AG08396 (cell line): ENCODE measurements around the gene OTUB1.

Experiments
- DNase-seq: peaks from one replicate; pipeline ENCODE4 v3.0.0; 2012; ENCODE audit warnings: low spot score, mixed read lengths

OTUB1 gene

GRCh38 chr11:64007160-64007628, 21.0 kb downstream of the OTUB1 start:
- DNase-seq = peak; percentile 79

- DNase-seq = peak; percentile 88
Observed at GRCh38 chr11:64007629-64008282, 21.5 kb downstream of the OTUB1 start.

GRCh38 chr11:64008283-64008913, 22.2 kb downstream of the OTUB1 start:
- DNase-seq = no peak

- DNase-seq = no peak
Observed at GRCh38 chr11:64008914-64009633, 22.8 kb downstream of the OTUB1 start.

- DNase-seq = no peak
Observed at GRCh38 chr11:64009710-64010109, 23.5 kb downstream of the OTUB1 start.

- DNase-seq = no peak
Observed at GRCh38 chr11:64010783-64011182, 24.5 kb downstream of the OTUB1 start.

- no peak for DNase-seq
Observed at GRCh38 chr11:64011371-64011770, 25.1 kb downstream of the OTUB1 start.

GRCh38 chr11:64013141-64013896, 27.1 kb downstream of the OTUB1 start:
- DNase-seq = no peak

- no peak for DNase-seq
Observed at GRCh38 chr11:64014356-64014755, 28.1 kb downstream of the OTUB1 start.

GRCh38 chr11:64015510-64015909, 29.3 kb downstream of the OTUB1 start:
- no peak for DNase-seq

- DNase-seq = no peak
Observed at GRCh38 chr11:64015935-64016845, 30.0 kb downstream of the OTUB1 start.

- DNase-seq = no peak
Observed at GRCh38 chr11:64017945-64018224, 31.6 kb downstream of the OTUB1 start.

- no peak for DNase-seq
Observed at GRCh38 chr11:64018310-64018709, 32.1 kb downstream of the OTUB1 start.

- DNase-seq = no peak
Observed at GRCh38 chr11:64019106-64020037, 33.1 kb downstream of the OTUB1 start.

- DNase-seq = no peak
Observed at GRCh38 chr11:64020976-64021756, 34.9 kb downstream of the OTUB1 start.

- no peak for DNase-seq
Observed at GRCh38 chr11:64021757-64022093, 35.5 kb downstream of the OTUB1 start.

GRCh38 chr11:64022125-64022784, 36.0 kb downstream of the OTUB1 start:
- DNase-seq = no peak

- DNase-seq = no peak
Observed at GRCh38 chr11:64023712-64024710, 37.8 kb downstream of the OTUB1 start.
